T-helper 17 cell (primary cell): Measurements from ENCODE around the gene IGSF5. TPM values are rescaled to one million over a fixed set of nuclear protein-coding genes. Genes with fewer than 3 reads are reported as not detected.

ENCODE experiments used
- ATAC-seq: fragments of 150-1000 bp; cut with Tn5 transposase; 2 replicates; pipeline ENCODE4 v1.10.0; 2021; ENCODE audit warnings: mild to moderate bottlenecking, moderate library complexity
- DNase-seq, 3 donors: peaks; one replicate each; pipeline versions ENCODE4 v3.0.0 to v3.0.0-alpha.2; 2020 to 2021
- H3K9me3 ChIP-seq: one replicate; pipeline ENCODE4 v1.7.0; 2013; ENCODE audit warnings: low read length, mild to moderate bottlenecking; ENCODE audit not compliant: control insufficient read depth, poor library complexity, severe bottlenecking
- H3K27ac Mint-ChIP-seq: one replicate; pipeline ENCODE4 v1.8.0; 2022; ENCODE audit warnings: mild to moderate bottlenecking, moderate library complexity, mixed read lengths
- H3K27me3 Mint-ChIP-seq: one replicate; pipeline ENCODE4 v1.8.0; 2022; ENCODE audit warnings: mixed read lengths
- H3K36me3 Mint-ChIP-seq: one replicate; pipeline ENCODE4 v1.8.0; 2022; ENCODE audit warnings: low read depth, mixed read lengths
- H3K4me1 Mint-ChIP-seq: one replicate; pipeline ENCODE4 v1.8.0; 2022; ENCODE audit warnings: mild to moderate bottlenecking, mixed read lengths
- H3K4me3 Mint-ChIP-seq: one replicate; pipeline ENCODE4 v1.8.0; 2022; ENCODE audit warnings: mild to moderate bottlenecking, moderate library complexity, mixed read lengths
- total RNA-seq, 4 donors: library from RNA in 2 of 4; stranded (reverse) in 2 of 4; gene quantifications; one replicate each; pipeline ENCODE4 v1.2.3 and lab custom pipeline; 2022 to 2026

IGSF5 gene
- total RNA-seq, 2 donors from 2014 or later = not detected

GRCh38 chr21:39754811-39755210 lies 9.8 kb downstream of the IGSF5 start:
- no peaks in the 10 kb centered on the region for H3K36me3 Mint-ChIP-seq
- H3K27ac Mint-ChIP-seq = no peak overlapping the region
- no peaks in the 10 kb centered on the region for H3K4me1 Mint-ChIP-seq
- peaks cover 5% of the 10 kb centered on the region for H3K27me3 Mint-ChIP-seq
- no peaks in the 10 kb centered on the region for H3K9me3 ChIP-seq
- DNase-seq (no peak), ATAC-seq (no peak)
- no peak overlapping the region for H3K4me3 Mint-ChIP-seq

DNA sequence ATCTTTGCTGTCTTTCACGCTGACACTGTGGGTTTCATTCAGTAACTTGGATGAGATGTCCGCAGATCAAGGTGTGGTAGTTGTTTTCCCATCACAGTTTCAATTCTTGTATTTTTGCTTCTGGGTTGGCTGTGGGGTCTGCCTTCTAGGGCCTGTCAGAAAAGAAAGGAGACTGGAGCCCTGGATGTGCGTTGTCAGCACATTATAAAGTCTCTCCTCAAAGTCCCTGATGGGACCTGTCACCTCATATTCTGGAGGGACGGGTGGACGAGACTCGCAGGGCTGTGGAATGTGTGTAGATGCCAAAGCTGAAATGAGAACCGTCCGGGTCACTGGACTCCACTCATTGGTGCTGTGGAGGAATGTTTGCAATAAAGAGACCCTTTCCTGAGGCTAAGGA lies 11.3 kb downstream of the IGSF5 start:
- H3K27me3 Mint-ChIP-seq = no peaks in the 10 kb centered on the region
- H3K4me1 Mint-ChIP-seq = no peaks in the 10 kb centered on the region
- no peak overlapping the region for H3K27ac Mint-ChIP-seq
- ATAC-seq (no peak), DNase-seq (no peak)
- H3K4me3 Mint-ChIP-seq = no peak overlapping the region
- no peaks in the 10 kb centered on the region for H3K36me3 Mint-ChIP-seq
- H3K9me3 ChIP-seq = no peaks in the 10 kb centered on the region

DNA sequence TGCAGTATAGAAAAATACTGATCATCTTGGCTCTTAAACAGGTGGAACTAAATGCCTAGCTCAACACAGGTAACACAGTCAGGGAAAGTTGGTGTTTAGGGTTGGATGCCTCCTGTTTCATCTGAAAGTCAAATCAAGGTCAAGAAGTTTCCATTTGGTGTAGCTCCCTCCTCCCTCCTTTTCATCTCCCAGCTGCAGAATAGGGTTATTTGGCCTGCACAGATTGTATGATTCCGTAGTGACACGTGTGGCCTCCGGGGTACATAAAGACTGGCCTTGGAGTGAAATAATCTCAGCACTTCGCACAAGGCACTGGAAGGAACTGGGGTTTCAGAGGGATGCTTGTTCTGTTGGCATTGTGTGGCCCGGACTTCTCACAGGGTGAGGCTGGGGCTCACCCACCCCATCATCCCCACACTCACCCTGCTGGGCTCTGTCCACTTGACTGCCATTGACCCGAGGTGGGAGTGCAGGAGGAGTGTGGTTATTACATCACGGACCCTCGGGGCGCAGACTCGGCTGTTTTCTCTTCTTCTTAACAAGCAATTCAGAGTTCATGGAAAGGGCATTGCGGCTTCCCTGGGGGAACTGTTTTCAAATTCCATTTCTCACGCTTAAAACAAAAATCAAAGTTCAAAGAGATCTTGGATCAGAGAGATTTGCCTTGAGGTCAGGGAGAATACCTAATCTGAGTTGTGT lies 18.4 kb downstream of the IGSF5 start:
- Mint-ChIP-seq H3K36me3 (no peaks in the 10 kb centered on the region), H3K27ac (no peak overlapping the region), H3K27me3 (no peaks in the 10 kb centered on the region), H3K4me3 (no peak overlapping the region), H3K4me1 (no peaks in the 10 kb centered on the region)
- no peaks in the 10 kb centered on the region for H3K9me3 ChIP-seq
- no peak for ATAC-seq
- DNase-seq = no peak

DNA sequence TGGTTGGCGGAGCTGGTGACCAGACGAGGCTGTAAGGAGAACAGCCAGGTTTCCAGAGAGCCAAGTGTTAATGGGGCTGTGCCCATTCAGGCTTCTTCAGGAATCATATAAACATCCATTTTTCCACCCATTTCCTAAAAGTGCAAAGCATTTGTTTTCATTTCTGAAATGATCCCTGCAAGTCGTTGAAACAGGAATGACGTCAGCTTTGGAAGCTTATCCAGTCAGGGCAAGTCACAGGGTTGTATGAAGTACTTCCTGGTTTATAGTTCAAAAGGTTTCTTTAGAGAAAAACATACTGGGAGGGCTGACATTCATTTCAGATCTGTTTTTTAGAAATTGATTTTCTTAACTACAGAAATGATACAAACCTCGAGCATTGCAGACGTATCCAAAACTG lies 29.2 kb downstream of the IGSF5 start:
- no peaks in the 10 kb centered on the region for H3K9me3 ChIP-seq
- no peak overlapping the region for H3K27ac Mint-ChIP-seq
- H3K4me1 Mint-ChIP-seq = no peaks in the 10 kb centered on the region
- no peak for DNase-seq
- no peak for ATAC-seq
- H3K36me3 Mint-ChIP-seq = no peaks in the 10 kb centered on the region
- H3K27me3 Mint-ChIP-seq = no peaks in the 10 kb centered on the region
- H3K4me3 Mint-ChIP-seq = no peak overlapping the region

GRCh38 chr21:39775816-39776215 lies 30.8 kb downstream of the IGSF5 start:
- Mint-ChIP-seq H3K4me1 (no peaks in the 10 kb centered on the region), H3K27ac (no peak overlapping the region)
- ATAC-seq = no peak

DNA sequence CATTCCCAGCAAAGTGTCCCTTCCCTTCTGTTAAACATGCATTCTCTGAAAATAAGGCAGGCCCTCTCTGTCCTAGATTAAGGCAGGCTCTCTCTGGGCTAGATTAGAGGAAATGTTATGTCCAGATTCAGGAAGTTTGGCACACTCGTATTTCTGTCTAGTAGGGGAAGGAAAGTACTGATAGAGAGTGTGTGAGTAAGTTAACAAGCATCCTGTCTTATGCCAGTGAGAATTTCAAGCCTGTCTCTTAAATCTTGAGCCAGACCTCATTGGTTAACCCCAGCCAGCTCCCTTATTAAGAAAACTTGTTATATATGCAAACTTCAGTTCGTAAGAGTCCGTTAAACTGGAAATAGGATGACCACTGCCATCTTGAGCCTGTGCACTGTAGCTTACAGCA lies 31.6 kb downstream of the IGSF5 start:
- Mint-ChIP-seq H3K4me3 (no peak overlapping the region), H3K27ac (no peak overlapping the region), H3K4me1 (no peaks in the 10 kb centered on the region), H3K27me3 (no peaks in the 10 kb centered on the region), H3K36me3 (no peaks in the 10 kb centered on the region)
- ATAC-seq = no peak
- no peak for DNase-seq
- H3K9me3 ChIP-seq = no peaks in the 10 kb centered on the region

More at GRCh38 chr21:39775816-39776215, 30.8 kb downstream of the IGSF5 start:
- no peaks in the 10 kb centered on the region for H3K27me3 Mint-ChIP-seq
- no peak overlapping the region for H3K4me3 Mint-ChIP-seq
- H3K9me3 ChIP-seq = no peaks in the 10 kb centered on the region
- DNase-seq = no peak
- no peaks in the 10 kb centered on the region for H3K36me3 Mint-ChIP-seq

- H3K4me3 Mint-ChIP-seq = no peak overlapping the region
- H3K9me3 ChIP-seq = no peaks in the 10 kb centered on the region
- DNase-seq = no peak
- no peaks in the 10 kb centered on the region for H3K27me3 Mint-ChIP-seq
- H3K4me1 Mint-ChIP-seq = no peaks in the 10 kb centered on the region
- no peak overlapping the region for H3K27ac Mint-ChIP-seq
- ATAC-seq = no peak
- H3K36me3 Mint-ChIP-seq = no peaks in the 10 kb centered on the region
Observed at GRCh38 chr21:39781331-39781730, 36.3 kb downstream of the IGSF5 start.

DNA sequence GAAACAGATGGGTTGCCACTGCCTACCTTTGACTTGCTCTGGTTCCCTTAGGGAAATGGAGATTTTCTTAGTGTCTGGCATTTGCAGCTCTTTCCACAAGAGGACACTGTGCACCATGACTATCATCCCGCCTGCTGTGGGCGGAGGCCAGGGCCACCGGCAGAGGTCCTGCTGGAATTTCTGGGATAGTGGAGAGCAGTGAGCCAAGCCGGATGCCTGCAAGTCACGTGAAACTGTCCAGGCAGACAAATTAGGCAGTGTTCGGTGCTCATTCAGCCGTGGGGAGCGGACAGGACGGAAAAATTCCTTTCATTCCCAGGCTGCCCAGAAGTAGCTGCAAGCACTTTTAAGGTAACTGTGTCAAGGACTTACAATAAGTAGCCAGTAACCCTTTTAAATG lies 43.4 kb downstream of the IGSF5 start:
- Mint-ChIP-seq H3K4me3 (no peak overlapping the region), H3K36me3 (no peaks in the 10 kb centered on the region), H3K4me1 (no peaks in the 10 kb centered on the region), H3K27me3 (no peaks in the 10 kb centered on the region), H3K27ac (no peak overlapping the region)
- no peaks in the 10 kb centered on the region for H3K9me3 ChIP-seq
- ATAC-seq (no peak), DNase-seq (no peak)

DNA sequence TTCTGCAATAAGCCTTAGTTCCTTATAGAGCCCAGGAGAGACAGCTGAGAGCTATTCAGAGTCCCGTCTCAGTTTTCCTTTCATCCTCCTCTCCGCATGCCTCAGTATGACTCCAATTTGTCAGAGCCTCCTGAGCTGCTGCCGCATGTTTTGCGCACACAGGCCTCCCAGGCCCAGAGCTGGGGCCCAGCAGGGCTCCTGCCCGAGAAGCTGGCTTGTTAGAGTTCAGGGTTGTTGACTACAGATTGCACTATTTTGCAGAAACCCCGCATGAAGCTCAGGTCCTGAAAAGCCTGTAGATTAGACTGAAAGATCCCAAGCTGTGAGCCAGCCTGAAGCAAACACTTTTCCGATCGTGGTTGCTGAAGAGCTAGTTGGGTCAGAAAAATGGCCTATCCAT lies 51.5 kb downstream of the IGSF5 start:
- no peaks in the 10 kb centered on the region for H3K27me3 Mint-ChIP-seq
- no peaks in the 10 kb centered on the region for H3K36me3 Mint-ChIP-seq
- H3K9me3 ChIP-seq = no peaks in the 10 kb centered on the region
- H3K27ac Mint-ChIP-seq = no peak overlapping the region
- no peak overlapping the region for H3K4me3 Mint-ChIP-seq
- DNase-seq (no peak), ATAC-seq (no peak)
- no peaks in the 10 kb centered on the region for H3K4me1 Mint-ChIP-seq

GRCh38 chr21:39799178-39799577 lies 54.2 kb downstream of the IGSF5 start:
- Mint-ChIP-seq H3K4me1 (no peaks in the 10 kb centered on the region), H3K27ac (no peak overlapping the region), H3K4me3 (no peak overlapping the region), H3K36me3 (no peaks in the 10 kb centered on the region), H3K27me3 (no peaks in the 10 kb centered on the region)
- no peaks in the 10 kb centered on the region for H3K9me3 ChIP-seq
- no peak for ATAC-seq
- DNase-seq = no peak

GRCh38 chr21:39800311-39800710 lies 55.3 kb downstream of the IGSF5 start:
- no peaks in the 10 kb centered on the region for H3K4me1 Mint-ChIP-seq
- no peaks in the 10 kb centered on the region for H3K27me3 Mint-ChIP-seq
- H3K9me3 ChIP-seq = no peaks in the 10 kb centered on the region
- no peaks in the 10 kb centered on the region for H3K36me3 Mint-ChIP-seq
- H3K4me3 Mint-ChIP-seq = no peak overlapping the region
- ATAC-seq (no peak), DNase-seq (no peak)
- H3K27ac Mint-ChIP-seq = no peak overlapping the region

DNA sequence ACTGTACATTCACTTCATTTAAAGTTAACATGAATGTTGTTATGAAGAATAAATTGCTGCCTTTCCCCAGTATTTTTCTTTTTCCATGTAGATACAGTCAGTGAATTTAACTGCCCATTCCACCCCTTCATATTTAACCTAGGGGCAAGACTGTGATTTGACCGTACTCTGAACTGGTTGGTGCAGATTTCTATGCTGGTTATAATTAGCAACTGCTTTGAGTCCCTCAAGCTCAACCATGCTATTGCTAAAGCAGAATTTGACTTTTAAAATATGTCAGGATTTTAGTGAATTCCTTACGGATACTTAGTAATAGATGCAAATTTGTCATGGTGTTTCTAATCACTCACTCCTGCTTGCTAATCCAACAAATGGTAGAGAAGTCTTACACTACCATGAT lies 57.2 kb downstream of the IGSF5 start:
- DNase-seq (no peak), ATAC-seq (no peak)
- no peaks in the 10 kb centered on the region for H3K4me1 Mint-ChIP-seq
- H3K9me3 ChIP-seq = no peaks in the 10 kb centered on the region
- H3K36me3 Mint-ChIP-seq = no peaks in the 10 kb centered on the region
- H3K27ac Mint-ChIP-seq = no peak overlapping the region
- no peak overlapping the region for H3K4me3 Mint-ChIP-seq
- no peaks in the 10 kb centered on the region for H3K27me3 Mint-ChIP-seq

GRCh38 chr21:39803393-39803792 lies 58.4 kb downstream of the IGSF5 start:
- no peak for ATAC-seq

GRCh38 chr21:39804240-39804639 lies 59.3 kb downstream of the IGSF5 start:
- no peaks in the 10 kb centered on the region for H3K27me3 Mint-ChIP-seq
- no peaks in the 10 kb centered on the region for H3K4me1 Mint-ChIP-seq
- DNase-seq (no peak), ATAC-seq (no peak)
- no peaks in the 10 kb centered on the region for H3K36me3 Mint-ChIP-seq
- no peak overlapping the region for H3K27ac Mint-ChIP-seq
- no peak overlapping the region for H3K4me3 Mint-ChIP-seq
- H3K9me3 ChIP-seq = no peaks in the 10 kb centered on the region

More at GRCh38 chr21:39803393-39803792, 58.4 kb downstream of the IGSF5 start:
- no peaks in the 10 kb centered on the region for H3K9me3 ChIP-seq
- Mint-ChIP-seq H3K36me3 (no peaks in the 10 kb centered on the region), H3K27me3 (no peaks in the 10 kb centered on the region), H3K4me3 (no peak overlapping the region), H3K27ac (no peak overlapping the region), H3K4me1 (no peaks in the 10 kb centered on the region)
- no peak for DNase-seq
